K562 (cell line): ENCODE measurements around the gene CATSPER1. TPM values are rescaled to one million over a fixed set of nuclear protein-coding genes. Genes with fewer than 3 reads are reported as not detected.

ENCODE experiments used
- ATAC-seq: fragments of 200-7000 bp; cut with Tn5 transposase; 3 replicates; pipeline ENCODE4 v1.9.1; 2020; ENCODE audit warnings: moderate library complexity
- BruUV-seq: library from RNA; stranded (reverse); fragments of 400-500 nt; replicated peaks from 2 replicates; lab custom pipeline; 2021; lab: Mats Ljungman, UMichigan
- CTCF ChIA-PET: fragments of 300-600 bp; formaldehyde crosslinking; extraction: SDS; loops from one replicate; lab custom pipeline; 2021; ENCODE audit warnings: low intra/inter-chr PET ratio; lab: Yijun Ruan, JAX
- POLR2A ChIA-PET: fragments of 300-600, 350-650 bp; sonication (Branson Sonifier 250); formaldehyde crosslinking; extraction: SDS; loops from one replicate; lab custom pipeline; 2021; ENCODE audit warnings: antibody characterized with exemption, inconsistent platforms; lab: Yijun Ruan, JAX
- DNase-seq, 4 experiments: peaks; one replicate each; pipeline versions ENCODE4 v3.0.0 to v3.0.0-alpha.2; 2011 to 2018; ENCODE audit warnings: low spot score in 3 of 4, mixed read lengths in 3 of 4; ENCODE audit errors: extremely low read depth in 1 of 4
- FAIRE-seq: peaks from 2 replicates; lab custom pipeline; 2011; peaks lifted over from hg19 to GRCh38; lab: Jason Lieb, UNC
- H2AFZ ChIP-seq: 2 replicates; pipeline ENCODE4 v1.6.0; 2011; ENCODE audit warnings: low read depth, low read length, control low read depth, inconsistent platforms
- H3K27ac ChIP-seq: fragments of 200-600 bp; 3 replicates; pipeline ENCODE4 v1.8.0; 2011; ENCODE audit warnings: low read depth, mild to moderate bottlenecking, control low read depth, inconsistent platforms, low read length, moderate library complexity, mixed read lengths; ENCODE audit errors: extremely low read depth
- H3K27me3 ChIP-seq, 2 experiments: fragments of 300-600 bp in 1 of 2; 2 replicates in 1 of 2; 3 replicates in 1 of 2; pipeline versions ENCODE4 v1.6.0 to v1.8.0; 2011; ENCODE audit warnings: inconsistent platforms in 2 of 2, low read length in 2 of 2, mild to moderate bottlenecking in 1 of 2, mixed read lengths in 1 of 2, moderate library complexity in 1 of 2; ENCODE audit not compliant: control insufficient read depth in 2 of 2, insufficient read depth in 2 of 2
- H3K36me3 ChIP-seq: fragments of 300-600 bp; 3 replicates; pipeline ENCODE4 v1.8.0; 2011; ENCODE audit warnings: mild to moderate bottlenecking, low read length, inconsistent platforms; ENCODE audit not compliant: control insufficient read depth, insufficient read depth
- H3K4me1 ChIP-seq, 2 experiments: fragments of 200-600 bp in 1 of 2; replicated peaks in 1 of 2; 2 replicates in 1 of 2; 3 replicates in 1 of 2; pipeline versions ENCODE4 v1.5.1 to v1.8.0; 2011; ENCODE audit warnings: inconsistent platforms in 2 of 2, low read length in 2 of 2, mild to moderate bottlenecking in 1 of 2, mixed read lengths in 1 of 2, moderate library complexity in 1 of 2; ENCODE audit not compliant: control insufficient read depth in 2 of 2, insufficient read depth in 2 of 2
- H3K4me2 ChIP-seq: 2 replicates; pipeline ENCODE4 v1.6.1; 2011; ENCODE audit warnings: low read length, control low read depth, inconsistent platforms, mixed read lengths; ENCODE audit not compliant: insufficient read depth
- H3K4me3 ChIP-seq: fragments of 200-600 bp; sonication (generic), shearing (Covaris generic); 2 replicates; pipeline ENCODE4 v1.5.1; 2016; ENCODE audit warnings: control low read depth, inconsistent platforms
- H3K79me2 ChIP-seq: fragments of 200-600 bp; 3 replicates; pipeline ENCODE4 v1.8.0; 2011; ENCODE audit warnings: low read length, inconsistent platforms; ENCODE audit not compliant: control insufficient read depth, insufficient read depth
- H3K9ac ChIP-seq, 2 experiments: 2 replicates each; pipeline versions ENCODE4 v1.6.0 to v1.6.1; 2011; ENCODE audit warnings: low read depth in 2 of 2, low read length in 2 of 2, control low read depth in 1 of 2, inconsistent platforms in 1 of 2, mild to moderate bottlenecking in 1 of 2, mixed read lengths in 1 of 2; ENCODE audit not compliant: insufficient read depth in 1 of 2
- H3K9me1 ChIP-seq: one replicate; pipeline ENCODE4 v1.6.0; 2011; ENCODE audit warnings: inconsistent platforms, mild to moderate bottlenecking, low read length, moderate library complexity; ENCODE audit not compliant: control insufficient read depth, insufficient read depth
- H3K9me3 ChIP-seq: replicated peaks from 2 replicates; pipeline ENCODE4 v1.5.1; 2011; ENCODE audit warnings: low read depth, low read length, inconsistent platforms; ENCODE audit not compliant: control insufficient read depth, insufficient read depth
- H4K20me1 ChIP-seq: replicated peaks from 2 replicates; pipeline ENCODE4 v1.6.1; 2011; ENCODE audit warnings: low read length, inconsistent platforms, mixed read lengths; ENCODE audit not compliant: control insufficient read depth, insufficient read depth
- CHCHD3 ChIP-seq: fragments of 250-450 bp; sonication (Bioruptor Pico); IDR thresholded peaks from 2 replicates; pipeline ENCODE4 v2.1.2; 2022; ENCODE audit warnings: mild to moderate bottlenecking
- HNRNPK ChIP-seq: fragments of 200-400 bp; formaldehyde crosslinking; IDR thresholded peaks from one replicate; pipeline ENCODE4 v1.6.1; 2018; ENCODE audit warnings: mild to moderate bottlenecking, low read depth, low read length; ENCODE audit not compliant: poor library complexity, severe bottlenecking
- NCOR1 ChIP-seq: fragments of 450-650 bp; IDR thresholded peaks from 2 replicates; pipeline ENCODE4 v1.6.1; 2016; ENCODE audit warnings: mild to moderate bottlenecking, moderate library complexity
- NFE2L1 ChIP-seq: fragments of 450-650 bp; IDR thresholded peaks from 2 replicates; pipeline ENCODE4 v1.6.1; 2016; ENCODE audit warnings: missing genetic modification characterization, low read depth, mild to moderate bottlenecking, missing compliant biosample characterization, moderate library complexity, borderline replicate concordance
- SIN3A ChIP-seq, 2 experiments: fragments of 150-350 bp in 1 of 2; IDR thresholded peaks; 2 replicates each; pipeline ENCODE4 v1.6.1; 2011 to 2016; ENCODE audit warnings: borderline replicate concordance in 2 of 2, low read depth in 2 of 2, low read length in 2 of 2, mild to moderate bottlenecking in 2 of 2, moderate library complexity in 2 of 2; ENCODE audit not compliant: control insufficient read depth in 1 of 2
- TRIM28 ChIP-seq: fragments of 450-650 bp; IDR thresholded peaks from 2 replicates; pipeline ENCODE4 v1.6.1; 2017
- ZNF316 ChIP-seq: fragments of 450-650 bp; IDR thresholded peaks from 2 replicates; pipeline ENCODE4 v1.6.1; 2016
- ZNF586 ChIP-seq: fragments of 450-650 bp; formaldehyde crosslinking; conservative IDR thresholded peaks from 2 replicates; pipeline ENCODE4 v1.4.0; 2020; ENCODE audit warnings: mild to moderate bottlenecking, moderate library complexity
- ZNF830 ChIP-seq: fragments of 250-450 bp; sonication (Bioruptor Pico); IDR thresholded peaks from 2 replicates; pipeline ENCODE4 v1.5.0; 2021; ENCODE audit warnings: mild to moderate bottlenecking
- WGBS: fragments of 100-300 bp; shearing (Covaris generic); methylation state at CpG from one replicate; pipeline ENCODE4 v1.1.6; 2016; ENCODE audit warnings: low coverage, mixed read lengths; ENCODE audit not compliant: insufficient coverage; ENCODE audit errors: missing lambda C conversion rate; 5-methylcytosine and 5-hydroxymethylcytosine counted together
- in situ Hi-C: fragments of 300-500 bp; cut with MboI; formaldehyde crosslinking; loops from 4 replicates; pipeline ENCODE4 v1.15.0; 2018; ENCODE audit warnings: inconsistent platforms, mixed read lengths
- intact Hi-C: fragments of 100-400 bp; cut with micrococcal nuclease; formaldehyde crosslinking; loops from 2 replicates; pipeline ENCODE4 v1.14.2; 2022
- polyA plus RNA-seq, 8 experiments: library from polyadenylated mRNA; depleted of rRNA in 4 of 8; stranded (reverse) in 5 of 8; unstranded in 3 of 8; fragments of >200 nt; fragmentation: Nextera tagmentation in 2 of 8; fragmentation: Illumina TruSeq in 1 of 8; extraction: Ambion mirVana in 2 of 8; extraction: Trizol in 1 of 8; gene quantifications; 2 replicates each; pipeline versions ENCODE4 v1.2.1 to v1.2.3, GENCODE V29; 2011 to 2014; ENCODE audit warnings: inconsistent platforms in 1 of 8, missing spikeins in 1 of 8
- total RNA-seq, 7 experiments: library from RNA; depleted of rRNA in 6 of 7; stranded (reverse); fragments of >200 nt in 6 of 7; fragmentation: Illumina TruSeq in 2 of 7; extraction: Trizol in 2 of 7; gene quantifications; 2 replicates each; pipeline versions ENCODE4 v1.2.1 to v1.2.3, GENCODE V29; 2011 to 2021; ENCODE audit warnings: low replicate concordance in 1 of 7
- TF ChIP-seq, protein P1 (sequence below): sonication (generic); formaldehyde crosslinking; IDR thresholded peaks from 2 replicates; pipeline ENCODE4 v1.8.1; 2023; ENCODE audit warnings: mild to moderate bottlenecking, missing genetic modification reagents
- TF ChIP-seq, protein P2 (sequence below): fragments of 250-450 bp; sonication (Bioruptor Pico); IDR thresholded peaks from 2 replicates; pipeline ENCODE4 v1.4.0; 2020; ENCODE audit warnings: mild to moderate bottlenecking, moderate library complexity, borderline replicate concordance
- TF ChIP-seq, protein P3 (sequence below): sonication (generic); formaldehyde crosslinking; IDR thresholded peaks from 2 replicates; pipeline ENCODE4 v1.8.0; 2023; ENCODE audit warnings: mild to moderate bottlenecking, missing genetic modification reagents
- TF ChIP-seq, protein P4 (sequence below): fragments of 450-650 bp; formaldehyde crosslinking; IDR thresholded peaks from 2 replicates; pipeline ENCODE4 v1.4.0; 2022; ENCODE audit warnings: mild to moderate bottlenecking, moderate library complexity

CATSPER1 gene
- total and polyA plus RNA-seq, 9 of the 15 experiments (the other 6 are each of a cell fraction or from before 2014, with no cell fraction given): 0.21 to 3.3 (median 0.76) TPM

DNA sequence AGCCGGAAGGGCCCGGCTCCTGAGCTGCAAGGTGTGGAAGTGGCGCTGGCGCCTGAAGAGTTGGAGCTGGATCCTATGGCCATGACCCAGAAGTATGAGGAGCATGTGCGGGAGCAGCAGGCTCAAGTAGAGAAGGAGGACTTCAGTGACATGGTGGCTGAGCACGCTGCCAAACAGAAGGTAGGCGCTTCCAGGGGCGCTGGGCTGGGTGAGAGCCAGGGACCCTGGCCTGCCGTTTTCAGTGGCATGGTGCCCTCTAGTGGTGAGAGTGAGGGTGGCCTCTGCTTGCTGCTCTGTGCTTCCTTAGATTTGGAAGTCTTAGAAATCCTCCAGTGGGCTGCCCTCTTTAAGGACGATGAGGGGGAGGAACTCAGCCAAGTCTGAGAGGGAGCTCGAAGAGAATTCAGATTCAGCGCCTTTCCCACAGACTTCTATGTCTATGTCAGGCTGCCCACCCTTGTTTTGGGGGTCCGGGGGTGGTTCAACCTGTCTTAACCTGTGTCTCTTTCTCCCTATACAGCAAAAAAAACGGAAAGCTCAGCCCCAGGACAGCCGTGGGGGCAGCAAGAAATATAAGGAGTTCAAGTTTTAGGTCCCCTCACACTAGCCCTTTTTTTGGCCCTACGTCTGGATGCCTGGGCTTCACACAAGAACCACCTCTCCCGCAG, 42.0 kb upstream of the CATSPER1 start (continued):
- TF ChIP-seq, protein P1, sequence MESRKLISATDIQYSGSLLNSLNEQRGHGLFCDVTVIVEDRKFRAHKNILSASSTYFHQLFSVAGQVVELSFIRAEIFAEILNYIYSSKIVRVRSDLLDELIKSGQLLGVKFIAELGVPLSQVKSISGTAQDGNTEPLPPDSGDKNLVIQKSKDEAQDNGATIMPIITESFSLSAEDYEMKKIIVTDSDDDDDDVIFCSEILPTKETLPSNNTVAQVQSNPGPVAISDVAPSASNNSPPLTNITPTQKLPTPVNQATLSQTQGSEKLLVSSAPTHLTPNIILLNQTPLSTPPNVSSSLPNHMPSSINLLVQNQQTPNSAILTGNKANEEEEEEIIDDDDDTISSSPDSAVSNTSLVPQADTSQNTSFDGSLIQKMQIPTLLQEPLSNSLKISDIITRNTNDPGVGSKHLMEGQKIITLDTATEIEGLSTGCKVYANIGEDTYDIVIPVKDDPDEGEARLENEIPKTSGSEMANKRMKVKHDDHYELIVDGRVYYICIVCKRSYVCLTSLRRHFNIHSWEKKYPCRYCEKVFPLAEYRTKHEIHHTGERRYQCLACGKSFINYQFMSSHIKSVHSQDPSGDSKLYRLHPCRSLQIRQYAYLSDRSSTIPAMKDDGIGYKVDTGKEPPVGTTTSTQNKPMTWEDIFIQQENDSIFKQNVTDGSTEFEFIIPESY (CRISPR knock-in tag): peak; percentile 99
- TF ChIP-seq NCOR1: no peak
- TF ChIP-seq, all 486 proteins: peak for 19

DNA sequence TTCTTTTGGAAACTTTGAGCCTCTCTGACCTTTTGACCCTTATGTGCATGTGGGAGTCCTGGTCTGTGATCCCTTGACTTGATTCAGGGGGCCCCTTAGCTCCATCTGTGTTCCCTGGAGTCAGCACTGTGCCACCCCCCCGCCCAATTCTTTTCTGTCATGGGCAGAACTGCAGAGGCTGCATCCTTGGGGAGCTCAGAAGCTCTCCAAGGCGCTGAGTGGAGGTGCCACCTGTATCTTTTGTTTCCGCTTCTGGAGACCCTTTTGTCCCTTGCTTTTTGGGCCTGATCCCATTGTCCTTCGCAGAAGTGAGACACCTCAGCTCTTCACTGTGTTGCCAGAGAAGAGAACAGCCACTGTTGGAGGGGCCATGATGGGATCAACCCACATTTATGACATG, 41.4 kb upstream of the CATSPER1 start:
- H3K36me3 ChIP-seq: peaks cover 69% of the 10 kb centered on the region
- DNase-seq (no peak), FAIRE-seq (no peak), ATAC-seq (no peak)
- H4K20me1 ChIP-seq: peaks cover 4% of the 10 kb centered on the region; the same call in 1 of the 2 replicates
- no peak overlapping the region for H3K4me2 ChIP-seq
- peaks cover 29% of the 10 kb centered on the region for H3K79me2 ChIP-seq
- WGBS: 78% methylated on average over 4 of the region's 4 CpGs
- POLR2A ChIA-PET: interaction anchor here (0.6 to 5.3 kb wide), 5 partner anchors 8 to 208 kb away, joined by 3 to 47 read pairs (median 8); partner anchors contain the start of gene SF3B2
- CTCF ChIA-PET: no interaction called here
- no peak overlapping the region for H2AFZ ChIP-seq
- no peak overlapping the region for H3K4me3 ChIP-seq
- peak overlapping the region; percentile 39; the same call in 2 of the 3 replicates for H3K27ac ChIP-seq
- H3K9me3 ChIP-seq: no peaks in the 10 kb centered on the region
- intact Hi-C loops: loop anchor here (5.0 kb wide), 1 partner anchor 65 kb away; the partner anchor contains the start of genes BANF1 and EIF1AD
- no peaks in the 10 kb centered on the region for H3K9me1 ChIP-seq
- H3K27me3 ChIP-seq: no peaks in the 10 kb centered on the region
- peak overlapping the region in 1 of 2 experiments; percentile 19; a peak in 1 of 4 replicates for H3K9ac ChIP-seq
- in situ Hi-C loops: no loop called here
- peaks cover 19 to 31% of the 10 kb centered on the region in 2 experiments for H3K4me1 ChIP-seq
- BruUV-seq: no TSS peak
- TF ChIP-seq, protein P2, sequence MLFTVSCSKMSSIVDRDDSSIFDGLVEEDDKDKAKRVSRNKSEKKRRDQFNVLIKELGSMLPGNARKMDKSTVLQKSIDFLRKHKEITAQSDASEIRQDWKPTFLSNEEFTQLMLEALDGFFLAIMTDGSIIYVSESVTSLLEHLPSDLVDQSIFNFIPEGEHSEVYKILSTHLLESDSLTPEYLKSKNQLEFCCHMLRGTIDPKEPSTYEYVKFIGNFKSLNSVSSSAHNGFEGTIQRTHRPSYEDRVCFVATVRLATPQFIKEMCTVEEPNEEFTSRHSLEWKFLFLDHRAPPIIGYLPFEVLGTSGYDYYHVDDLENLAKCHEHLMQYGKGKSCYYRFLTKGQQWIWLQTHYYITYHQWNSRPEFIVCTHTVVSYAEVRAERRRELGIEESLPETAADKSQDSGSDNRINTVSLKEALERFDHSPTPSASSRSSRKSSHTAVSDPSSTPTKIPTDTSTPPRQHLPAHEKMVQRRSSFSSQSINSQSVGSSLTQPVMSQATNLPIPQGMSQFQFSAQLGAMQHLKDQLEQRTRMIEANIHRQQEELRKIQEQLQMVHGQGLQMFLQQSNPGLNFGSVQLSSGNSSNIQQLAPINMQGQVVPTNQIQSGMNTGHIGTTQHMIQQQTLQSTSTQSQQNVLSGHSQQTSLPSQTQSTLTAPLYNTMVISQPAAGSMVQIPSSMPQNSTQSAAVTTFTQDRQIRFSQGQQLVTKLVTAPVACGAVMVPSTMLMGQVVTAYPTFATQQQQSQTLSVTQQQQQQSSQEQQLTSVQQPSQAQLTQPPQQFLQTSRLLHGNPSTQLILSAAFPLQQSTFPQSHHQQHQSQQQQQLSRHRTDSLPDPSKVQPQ (CRISPR knock-in tag): no peak
- TF ChIP-seq, protein P3, sequence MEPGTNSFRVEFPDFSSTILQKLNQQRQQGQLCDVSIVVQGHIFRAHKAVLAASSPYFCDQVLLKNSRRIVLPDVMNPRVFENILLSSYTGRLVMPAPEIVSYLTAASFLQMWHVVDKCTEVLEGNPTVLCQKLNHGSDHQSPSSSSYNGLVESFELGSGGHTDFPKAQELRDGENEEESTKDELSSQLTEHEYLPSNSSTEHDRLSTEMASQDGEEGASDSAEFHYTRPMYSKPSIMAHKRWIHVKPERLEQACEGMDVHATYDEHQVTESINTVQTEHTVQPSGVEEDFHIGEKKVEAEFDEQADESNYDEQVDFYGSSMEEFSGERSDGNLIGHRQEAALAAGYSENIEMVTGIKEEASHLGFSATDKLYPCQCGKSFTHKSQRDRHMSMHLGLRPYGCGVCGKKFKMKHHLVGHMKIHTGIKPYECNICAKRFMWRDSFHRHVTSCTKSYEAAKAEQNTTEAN (CRISPR knock-in tag): no peak
- TF ChIP-seq ZNF316 (no peak), ZNF830 (CRISPR knock-in tag) (no peak), NFE2L1 (no peak), TRIM28 (no peak), SIN3A (IDR thresholded peaks at IDR 0.05; ENCODE audit: borderline replicate concordance in 2 of 2, control insufficient read depth in 1 of 2, low read depth in 2 of 2, low read length in 2 of 2) (no peak), HNRNPK (no peak), ZNF586 (CRISPR knock-in tag) (no peak), CHCHD3 (no peak)
- TF ChIP-seq, protein P4, sequence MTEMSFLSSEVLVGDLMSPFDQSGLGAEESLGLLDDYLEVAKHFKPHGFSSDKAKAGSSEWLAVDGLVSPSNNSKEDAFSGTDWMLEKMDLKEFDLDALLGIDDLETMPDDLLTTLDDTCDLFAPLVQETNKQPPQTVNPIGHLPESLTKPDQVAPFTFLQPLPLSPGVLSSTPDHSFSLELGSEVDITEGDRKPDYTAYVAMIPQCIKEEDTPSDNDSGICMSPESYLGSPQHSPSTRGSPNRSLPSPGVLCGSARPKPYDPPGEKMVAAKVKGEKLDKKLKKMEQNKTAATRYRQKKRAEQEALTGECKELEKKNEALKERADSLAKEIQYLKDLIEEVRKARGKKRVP (CRISPR knock-in tag): no peak
